GM19193 (cell line): ENCODE measurements around the gene ERMARD.

Experiments used
- POLR2A ChIP-seq: IDR thresholded peaks from 4 replicates; pipeline ENCODE4 v1.6.1; 2011; ENCODE audit not compliant: insufficient read depth, insufficient read length; ENCODE audit errors: extremely low read depth

The ERMARD gene

DNA sequence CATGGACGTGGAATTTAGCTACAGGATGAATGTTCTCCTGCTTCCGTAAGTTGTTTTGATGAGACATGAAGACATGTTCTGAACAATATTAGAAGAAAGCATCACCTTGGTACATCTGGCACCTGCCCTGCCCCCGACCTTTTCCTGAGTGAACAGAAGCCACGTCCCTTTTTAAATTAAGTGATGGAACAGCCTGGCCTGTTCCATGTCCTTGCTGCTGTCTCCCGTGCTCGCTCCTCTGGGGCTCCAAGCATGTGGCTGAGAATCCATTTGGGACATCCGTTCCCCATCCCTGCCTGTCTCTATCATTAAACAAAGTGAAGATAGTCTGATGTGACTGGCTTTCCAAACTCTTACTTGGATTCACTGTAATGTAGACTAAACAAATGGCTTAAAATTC lies 36.4 kb downstream of the ERMARD start:
- no peak for TF ChIP-seq POLR2A

GRCh38 chr6:169788809-169789145 lies 37.4 kb downstream of the ERMARD start:
- TF ChIP-seq POLR2A = no peak

- TF ChIP-seq POLR2A = no peak
These were observed 37.9 kb downstream of the ERMARD start for GRCh38 chr6:169789146-169789943.

- no peak for TF ChIP-seq POLR2A
These were observed 38.8 kb downstream of the ERMARD start for GRCh38 chr6:169789944-169790927.

GRCh38 chr6:169791721-169792131 lies 40.3 kb downstream of the ERMARD start:
- TF ChIP-seq POLR2A = no peak

DNA sequence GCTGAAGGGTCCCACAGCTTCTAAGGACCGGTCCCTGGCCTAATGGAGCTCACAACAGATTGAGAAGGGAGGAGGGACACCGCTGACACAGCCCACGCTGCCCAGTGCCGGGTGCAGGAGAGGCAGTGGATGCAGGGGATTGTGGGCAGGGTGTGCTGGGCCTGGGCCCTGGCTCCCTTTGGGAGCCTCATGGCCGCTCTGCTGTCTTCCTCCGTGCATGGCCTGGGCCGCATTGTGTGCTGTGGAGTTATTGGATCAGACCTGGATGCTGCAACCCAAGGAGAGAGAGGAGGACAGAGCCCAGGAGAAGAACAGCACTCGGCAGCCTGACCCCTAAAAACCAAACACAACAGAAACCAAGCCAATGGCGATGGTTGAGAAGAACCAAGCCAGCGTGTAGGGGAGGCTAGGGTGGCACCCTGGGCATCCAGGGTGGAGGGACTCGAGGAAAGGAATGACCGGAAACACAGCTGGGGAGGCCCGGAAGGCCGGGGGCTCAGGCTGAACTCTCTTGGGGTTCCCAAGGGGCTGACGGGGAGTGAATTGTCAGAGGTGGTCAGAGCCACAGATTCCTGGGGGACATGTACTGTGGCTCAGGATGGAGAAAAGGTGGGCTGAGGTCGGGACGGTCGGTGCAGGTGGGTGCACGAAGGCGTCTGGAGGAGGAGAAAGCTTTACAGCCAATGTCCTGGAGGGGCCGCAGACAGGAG lies 41.0 kb downstream of the ERMARD start:
- no peak for TF ChIP-seq POLR2A

DNA sequence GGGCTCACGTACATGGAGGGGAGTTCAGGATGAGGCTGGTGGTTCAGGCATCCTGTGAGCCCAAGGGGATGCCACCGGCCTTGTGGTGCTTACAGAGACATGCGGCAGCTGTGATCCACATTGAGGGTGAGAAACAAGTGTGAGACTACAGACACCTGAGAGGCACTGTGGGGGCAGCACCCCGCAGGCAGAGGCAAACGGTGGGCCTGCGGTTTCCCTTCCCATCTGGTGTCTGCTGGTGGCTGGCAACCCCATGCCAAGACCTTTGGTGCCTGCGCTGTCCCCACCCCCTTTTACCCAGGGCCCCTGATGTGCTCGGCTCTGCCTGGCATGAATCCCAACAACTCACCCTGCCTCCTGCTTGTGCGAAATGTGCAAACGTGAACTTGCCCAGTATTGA lies 42.0 kb downstream of the ERMARD start:
- TF ChIP-seq POLR2A = no peak

GRCh38 chr6:169794317-169795055 lies 43.1 kb downstream of the ERMARD start:
- no peak for TF ChIP-seq POLR2A

GRCh38 chr6:169795196-169795595 lies 43.8 kb downstream of the ERMARD start:
- no peak for TF ChIP-seq POLR2A

DNA sequence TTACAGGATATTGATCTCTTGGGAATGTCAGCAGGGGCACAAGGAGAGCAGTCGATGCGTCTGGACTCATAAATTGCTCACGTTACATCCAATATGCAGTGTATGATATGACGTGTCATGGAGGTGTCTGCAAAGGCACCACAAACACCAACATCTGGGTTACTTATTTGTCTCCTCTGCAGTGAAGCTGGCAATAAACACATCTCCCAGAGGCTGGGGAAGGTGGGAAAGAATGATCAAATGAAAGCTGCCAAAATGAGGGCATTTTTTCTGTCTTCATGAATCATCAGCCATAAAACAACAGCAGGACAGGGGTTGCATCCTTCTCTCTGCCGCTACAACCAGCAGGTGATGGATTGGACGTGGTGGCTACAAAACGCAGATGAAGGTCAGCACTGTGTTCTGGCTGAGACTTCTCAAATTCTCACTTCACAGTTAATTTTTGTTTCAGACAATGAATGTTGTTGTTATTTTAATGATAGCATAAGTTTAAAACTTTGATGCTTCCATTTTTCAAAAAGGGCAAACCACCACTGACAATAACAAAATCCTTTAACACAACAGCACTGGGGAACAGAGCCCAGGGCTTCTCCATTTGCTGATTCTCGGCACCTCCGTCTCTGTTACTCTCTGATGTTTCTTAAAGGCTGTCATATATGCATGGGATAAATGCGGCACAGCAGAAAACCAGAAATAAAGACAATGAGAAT lies 47.5 kb downstream of the ERMARD start:
- TF ChIP-seq POLR2A = no peak

DNA sequence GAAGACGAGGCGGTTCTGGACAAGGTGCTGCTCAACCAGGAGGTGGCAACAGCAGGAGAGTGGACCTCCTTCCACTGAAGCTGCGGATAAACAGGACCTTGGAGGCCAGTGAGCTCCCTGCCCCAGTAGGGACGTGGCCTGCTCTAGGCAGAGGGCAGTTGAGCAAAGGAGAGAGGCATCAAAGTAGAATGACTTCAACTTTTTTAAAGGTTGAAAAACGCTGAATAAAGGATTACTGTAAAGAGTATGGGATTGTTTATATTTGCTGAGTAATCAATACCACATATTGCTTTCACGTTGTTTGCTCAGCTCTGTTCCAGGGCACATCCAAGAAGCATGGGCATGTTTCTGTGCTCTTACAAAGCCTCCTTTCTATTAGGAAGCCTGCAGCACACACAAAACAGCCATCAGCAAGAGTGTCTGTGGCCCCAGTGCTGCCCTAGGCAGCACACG lies 48.1 kb downstream of the ERMARD start:
- TF ChIP-seq POLR2A = no peak

DNA sequence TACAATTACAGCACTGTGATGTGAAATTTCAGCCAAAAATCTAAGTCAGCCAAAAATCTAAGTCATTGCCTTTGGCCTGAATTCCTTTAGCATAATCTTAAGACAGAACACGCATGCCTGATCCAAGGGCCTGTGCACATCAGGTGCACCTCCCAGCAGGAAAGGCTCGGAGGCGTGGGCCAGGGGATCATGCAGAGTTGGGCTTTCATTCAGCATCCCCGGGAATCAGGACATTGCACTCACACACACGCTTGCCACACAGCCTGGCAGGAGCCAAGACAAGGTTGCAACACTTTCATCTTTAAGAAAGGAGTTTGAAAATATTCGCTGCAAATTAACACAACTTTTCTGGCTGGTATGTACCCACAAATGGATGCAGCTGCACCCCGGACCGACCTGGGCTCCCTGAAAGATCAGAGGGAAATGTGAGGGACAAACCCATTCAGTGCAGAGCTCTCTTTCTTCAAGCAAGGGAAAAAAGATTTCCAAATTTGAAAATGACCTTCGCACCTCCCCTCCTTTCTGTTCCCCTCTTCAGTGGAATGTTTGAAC lies 48.8 kb downstream of the ERMARD start:
- no peak for TF ChIP-seq POLR2A

DNA sequence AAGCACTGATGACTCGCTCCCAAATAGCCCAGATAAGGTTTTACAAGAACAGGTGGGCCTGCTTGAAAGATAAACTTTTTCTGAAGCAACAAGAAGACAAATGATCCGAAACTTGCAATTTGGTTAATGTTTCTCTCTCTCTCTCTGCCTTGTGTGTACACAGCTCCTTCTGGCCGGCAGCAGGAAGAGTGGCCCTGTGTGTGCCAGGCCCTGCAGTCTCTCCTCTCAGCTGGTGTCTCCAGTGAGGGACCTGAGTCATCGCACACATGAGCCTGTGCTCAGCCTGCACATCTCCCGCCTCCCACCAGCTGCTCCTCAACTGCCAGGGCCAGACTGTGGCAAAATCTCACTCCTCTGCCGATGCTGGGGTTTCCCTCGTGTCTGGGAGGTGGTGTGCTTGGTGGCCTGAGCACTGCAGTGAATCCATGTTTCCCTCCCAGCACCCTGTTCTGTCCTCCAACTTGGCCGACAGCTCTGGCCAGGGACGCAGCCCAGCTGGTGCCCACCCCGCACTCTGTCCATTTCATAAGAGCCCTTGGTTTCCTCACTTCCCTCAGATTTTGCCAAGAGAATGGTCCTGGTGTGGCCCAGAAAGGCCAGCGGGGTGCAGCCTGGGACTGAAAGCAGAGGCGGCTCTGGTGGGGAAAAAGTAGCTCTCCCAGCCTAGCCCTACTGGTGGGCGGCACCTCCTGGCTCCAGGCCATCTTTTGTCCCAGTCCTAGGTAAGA lies 49.4 kb downstream of the ERMARD start:
- no peak for TF ChIP-seq POLR2A

GRCh38 chr6:169801396-169802160 lies 50.2 kb downstream of the ERMARD start:
- no peak for TF ChIP-seq POLR2A
